Muscle of arm (tissue), 12 donors: ENCODE results near the gene GCNT2. TPM values are rescaled to one million over a fixed set of nuclear protein-coding genes. Genes with fewer than 3 reads are reported as not detected.
"Not testable (repeated sequence)": the region's sequence is repeated elsewhere in the genome, so short reads cannot be mapped to it uniquely, and the experiment has no call there.

Experiments
- DNase-seq: peaks from one replicate; pipeline ENCODE4 v3.0.0-alpha.2; 2013
- polyA plus RNA-seq, 12 donors: library from polyadenylated mRNA; unstranded; fragments of 120-200 nt; gene quantifications; one replicate each; pipeline ENCODE4 v1.2.1, GENCODE V29; 2013; ENCODE audit not compliant: insufficient read length in 12 of 12

The GCNT2 gene
- polyA plus RNA-seq, 12 donors = 2.4 to 10.2 (median 3.6) TPM; not detected in 1

DNA sequence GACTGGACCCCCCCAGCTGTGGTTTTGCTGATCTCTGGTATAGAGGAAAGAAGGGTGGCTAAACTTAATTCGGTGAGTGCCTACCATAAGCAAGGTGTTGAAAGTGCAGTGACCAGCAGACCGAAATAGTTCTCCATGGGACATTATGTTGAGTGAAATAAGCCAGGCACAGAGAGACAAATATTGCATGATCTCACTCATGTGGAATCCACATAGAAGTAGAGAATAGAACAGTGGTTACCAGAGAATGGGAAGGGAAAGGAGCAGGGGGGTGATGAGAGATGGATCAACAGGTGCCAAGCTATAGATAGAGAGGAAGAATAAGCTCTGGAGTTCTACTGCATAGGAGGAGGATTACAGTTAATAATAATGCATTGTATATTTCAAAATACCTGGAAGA is 9.7 kb upstream of the GCNT2 start:
- no peak for DNase-seq

DNA sequence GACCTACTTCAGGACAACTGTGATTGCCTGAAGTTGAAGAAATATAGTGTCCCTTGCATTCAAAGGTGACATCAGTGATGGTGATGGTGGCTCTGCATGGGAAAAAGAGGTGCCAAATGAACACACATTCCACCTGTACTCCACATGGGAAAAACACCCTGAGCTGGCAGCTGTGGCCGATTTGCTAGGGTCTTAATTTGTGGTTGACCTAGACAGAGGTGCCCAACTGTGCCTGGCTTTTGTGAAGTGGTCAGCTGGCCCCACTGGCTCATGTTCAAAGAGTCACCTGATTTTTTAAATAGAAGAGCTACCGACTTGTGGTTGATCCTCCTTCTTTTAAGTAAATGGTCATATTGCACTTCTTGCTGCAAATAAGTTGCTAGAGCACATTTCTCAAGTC is 7.6 kb upstream of the GCNT2 start:
- no peak for DNase-seq

DNA sequence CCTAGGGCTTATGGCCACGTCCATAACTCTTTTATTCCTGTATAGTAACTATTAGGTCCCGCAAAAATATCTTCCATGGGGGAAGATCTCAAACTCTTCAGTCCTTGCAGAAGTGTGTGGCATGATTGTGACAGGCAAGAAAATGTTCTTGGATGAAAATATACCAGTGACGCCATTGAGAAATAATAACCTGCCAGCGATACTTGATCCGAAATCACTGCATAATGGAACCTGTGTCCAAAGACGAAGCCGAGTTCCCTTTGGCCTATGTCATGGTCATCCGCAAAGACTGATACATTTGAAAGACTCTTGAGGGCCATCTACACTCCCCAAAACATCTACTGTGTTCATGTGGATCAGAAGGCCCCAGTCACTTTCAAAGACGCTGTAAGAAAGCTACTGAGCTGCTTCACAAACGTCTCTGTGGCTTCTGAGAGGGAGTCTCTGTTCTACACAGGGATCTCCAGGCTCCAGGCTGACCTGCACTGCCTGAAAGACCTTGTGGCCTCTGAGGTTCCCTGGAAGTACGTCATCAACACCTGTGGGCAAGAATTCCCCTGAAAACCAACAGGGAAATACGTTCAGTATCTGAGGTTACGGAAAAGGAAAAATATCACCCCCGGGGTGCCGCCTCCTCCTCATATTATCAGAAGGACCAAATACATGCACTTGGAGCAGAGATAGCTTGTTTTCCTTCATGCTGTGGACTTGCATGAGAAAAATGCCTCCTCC is 6.9 kb upstream of the GCNT2 start:
- DNase-seq = no peak

DNA sequence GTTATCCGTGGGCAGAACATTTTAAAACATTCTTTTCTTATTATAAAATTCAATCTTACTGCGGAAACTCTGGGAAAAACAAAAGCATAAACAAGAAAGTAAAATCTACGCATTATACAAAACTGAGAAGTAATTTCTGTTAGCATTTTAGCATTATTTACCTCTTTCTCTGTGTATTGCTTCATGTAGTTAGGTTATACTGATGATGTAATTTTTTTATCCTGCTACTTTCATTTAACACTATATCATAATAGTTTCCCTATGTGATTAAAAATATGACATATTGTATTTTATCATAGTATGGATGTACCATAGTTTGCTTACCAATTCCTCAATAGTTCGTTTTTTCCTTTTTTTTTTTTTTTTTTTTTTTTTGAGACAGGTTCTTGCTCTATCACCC is 4.2 kb upstream of the GCNT2 start:
- no peak for DNase-seq

DNA sequence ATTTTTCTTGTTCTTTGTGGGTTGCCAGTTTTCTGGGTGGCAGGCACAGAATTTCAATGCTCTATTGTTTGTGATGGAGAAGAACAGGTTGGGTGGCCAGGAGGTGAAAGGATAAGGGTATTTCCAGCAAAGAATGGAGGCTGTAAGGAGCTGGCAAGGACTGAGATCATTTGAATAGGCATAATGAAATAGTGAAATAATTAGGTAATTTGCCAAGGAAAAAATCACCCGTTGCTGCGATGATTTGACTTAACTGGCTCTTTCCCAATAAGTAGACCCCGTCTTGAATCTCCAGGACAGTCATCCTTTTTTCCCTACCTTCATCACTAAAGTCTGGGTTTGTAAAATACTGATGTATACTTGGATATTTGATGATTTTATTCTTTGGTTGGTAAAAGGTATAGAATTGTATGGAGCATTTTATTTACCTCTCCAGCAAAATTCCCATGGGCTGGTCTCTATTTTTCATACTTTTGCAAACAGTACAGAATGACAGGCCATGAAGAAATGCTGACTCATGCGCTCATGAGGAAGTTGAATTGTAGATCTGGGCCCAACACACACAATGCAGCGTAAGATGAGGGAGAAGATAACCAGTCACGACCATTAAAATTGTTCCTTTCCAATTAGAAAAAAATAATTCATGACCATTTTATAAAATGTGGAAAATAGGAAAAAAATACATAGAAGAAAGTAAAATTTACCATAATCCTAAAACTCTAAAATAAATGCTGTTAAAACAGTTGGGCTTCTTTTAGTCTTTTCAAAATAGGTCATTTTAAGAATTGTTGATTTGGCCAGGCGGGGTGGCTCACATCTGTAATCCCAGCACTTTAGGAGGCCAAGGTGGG is 2.4 kb upstream of the GCNT2 start:
- DNase-seq = no peak

DNA sequence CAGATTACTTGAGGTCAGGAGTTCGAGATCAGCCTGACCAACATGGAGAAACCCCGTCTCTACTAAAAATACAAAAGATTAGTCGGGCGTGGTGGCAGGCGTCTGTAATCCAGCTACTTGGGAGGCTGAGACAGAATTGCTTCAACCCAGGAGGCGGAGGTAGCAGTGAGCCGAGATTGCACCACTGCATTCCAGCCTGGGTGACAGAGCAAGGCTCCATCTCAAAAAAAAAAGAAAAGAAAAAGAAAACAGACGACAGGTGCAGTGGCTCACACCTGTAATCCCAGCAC is 1.8 kb upstream of the GCNT2 start:
- DNase-seq = not testable (repeated sequence)

DNA sequence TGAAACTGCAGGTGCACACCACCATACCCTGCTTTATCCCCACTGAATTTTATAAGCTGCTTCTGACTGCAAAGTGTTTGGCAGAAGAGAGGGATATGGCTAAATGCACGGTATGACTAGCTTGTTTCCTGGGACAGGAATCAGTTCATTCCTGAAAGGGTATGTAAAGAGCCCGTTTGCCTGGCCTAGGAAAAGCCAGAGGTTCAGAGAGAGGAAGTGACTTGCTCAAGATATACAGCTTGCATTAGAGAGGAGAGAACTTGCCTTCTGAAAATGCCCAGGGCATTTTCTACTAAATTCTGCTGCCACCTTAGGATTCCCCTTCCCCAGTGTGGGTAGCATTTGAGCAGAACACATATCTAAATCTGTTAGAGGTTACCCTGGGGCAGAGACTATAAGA is 683 bp upstream of the GCNT2 start:
- no peak for DNase-seq

DNA sequence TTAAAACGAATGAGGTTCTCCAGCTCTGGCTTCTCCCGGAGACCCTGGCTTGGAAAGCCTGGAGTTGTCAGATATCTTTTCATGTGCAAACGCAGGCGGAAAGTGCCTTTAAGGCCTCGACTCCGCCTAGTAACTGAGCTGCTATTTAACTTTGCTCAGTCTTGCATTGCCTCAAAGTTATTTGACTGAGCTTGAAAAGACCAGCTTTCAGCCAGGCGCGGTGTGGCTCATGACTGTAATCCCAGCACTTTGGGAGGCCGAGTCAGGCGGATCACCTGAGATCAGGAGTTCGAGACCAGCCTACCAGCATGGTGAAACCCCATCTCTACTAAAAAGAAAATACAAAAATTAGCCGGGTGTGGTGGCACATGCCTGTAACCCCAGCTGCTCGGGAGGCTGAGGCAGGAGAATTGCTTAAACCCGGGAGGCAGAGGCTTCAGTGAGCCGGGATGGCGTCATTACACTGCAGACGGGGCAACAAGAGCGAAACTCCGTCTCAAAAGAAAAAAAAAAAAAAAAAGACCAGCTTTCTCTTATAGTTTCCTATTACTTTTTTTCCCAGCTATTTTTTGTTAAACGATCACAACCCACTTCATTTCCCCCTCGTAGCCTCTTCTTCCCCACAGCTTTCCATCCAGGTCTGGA is 1.9 kb downstream of the GCNT2 start:
- DNase-seq = no peak

DNA sequence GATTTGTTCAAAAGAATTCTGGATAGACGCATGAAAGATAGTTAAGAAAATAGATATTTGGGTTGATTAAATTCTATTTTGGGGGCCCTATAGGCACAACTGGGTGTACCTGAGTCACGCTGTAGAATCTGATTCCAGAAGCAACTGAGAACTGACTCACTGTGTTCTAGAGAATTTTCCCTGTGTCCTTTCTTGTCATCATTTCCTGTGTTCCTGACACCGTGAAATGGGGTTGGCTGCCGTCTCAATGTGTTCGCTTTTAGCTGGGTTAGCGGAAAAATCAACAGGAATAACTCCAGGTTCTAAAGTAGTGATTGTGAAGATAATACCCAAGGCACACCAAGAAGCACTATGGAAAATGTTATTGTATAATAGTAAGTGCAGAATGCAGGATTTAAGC is 5.0 kb downstream of the GCNT2 start:
- DNase-seq = no peak

DNA sequence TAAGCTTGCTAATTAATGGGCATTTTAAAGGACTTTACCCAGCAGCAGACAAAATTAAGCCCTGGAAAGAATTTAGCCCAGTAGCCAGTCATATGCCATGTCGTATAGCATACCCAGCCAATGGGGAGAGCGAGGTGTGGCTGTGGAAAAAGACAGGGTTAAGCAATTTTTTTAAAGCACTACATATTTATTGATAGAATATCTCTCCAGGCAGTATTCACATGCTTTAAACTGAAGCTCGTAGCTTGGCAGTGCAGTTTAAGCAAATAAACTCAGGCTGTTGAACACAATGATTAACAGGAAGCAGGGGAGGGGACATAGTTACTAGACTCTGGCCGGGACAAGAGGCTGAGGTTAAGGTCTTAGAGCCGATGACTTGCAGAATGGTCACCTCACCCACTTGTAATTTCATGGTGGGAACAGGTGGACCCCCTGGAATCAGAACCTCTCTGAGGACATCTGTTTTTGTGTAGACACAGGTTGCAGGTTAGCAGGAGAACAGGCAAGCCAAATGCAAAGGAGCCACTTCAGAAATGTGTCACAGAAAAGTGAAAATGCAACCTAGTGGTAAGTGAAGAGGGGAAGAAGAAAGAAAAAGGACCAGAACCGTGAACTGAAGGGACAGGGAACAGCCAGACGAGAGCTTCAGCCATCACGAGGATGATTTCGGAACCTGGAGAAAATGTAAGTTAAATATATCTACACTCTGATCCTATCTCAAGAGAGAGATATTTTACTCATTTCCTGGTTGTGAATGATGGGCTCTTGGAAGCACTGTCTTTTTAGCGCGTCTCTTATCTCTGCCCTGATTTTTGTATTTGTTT is 7.2 kb downstream of the GCNT2 start:
- no peak for DNase-seq

DNA sequence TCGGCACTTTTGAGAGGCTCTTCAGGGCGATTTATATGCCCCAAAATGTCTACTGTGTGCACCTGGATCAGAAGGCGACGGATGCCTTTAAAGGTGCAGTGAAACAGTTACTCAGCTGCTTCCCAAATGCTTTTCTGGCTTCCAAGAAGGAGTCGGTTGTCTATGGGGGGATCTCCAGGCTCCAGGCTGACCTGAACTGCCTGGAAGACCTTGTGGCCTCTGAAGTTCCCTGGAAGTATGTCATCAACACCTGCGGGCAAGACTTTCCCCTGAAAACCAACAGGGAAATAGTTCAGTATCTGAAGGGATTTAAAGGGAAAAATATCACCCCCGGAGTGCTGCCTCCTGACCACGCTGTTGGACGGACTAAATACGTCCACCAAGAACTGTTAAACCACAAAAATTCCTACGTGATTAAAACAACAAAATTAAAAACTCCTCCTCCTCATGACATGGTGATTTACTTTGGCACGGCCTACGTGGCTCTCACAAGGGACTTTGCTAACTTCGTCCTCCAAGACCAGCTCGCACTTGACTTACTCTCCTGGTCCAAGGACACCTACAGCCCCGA is 8.2 kb downstream of the GCNT2 start:
- DNase-seq = no peak

DNA sequence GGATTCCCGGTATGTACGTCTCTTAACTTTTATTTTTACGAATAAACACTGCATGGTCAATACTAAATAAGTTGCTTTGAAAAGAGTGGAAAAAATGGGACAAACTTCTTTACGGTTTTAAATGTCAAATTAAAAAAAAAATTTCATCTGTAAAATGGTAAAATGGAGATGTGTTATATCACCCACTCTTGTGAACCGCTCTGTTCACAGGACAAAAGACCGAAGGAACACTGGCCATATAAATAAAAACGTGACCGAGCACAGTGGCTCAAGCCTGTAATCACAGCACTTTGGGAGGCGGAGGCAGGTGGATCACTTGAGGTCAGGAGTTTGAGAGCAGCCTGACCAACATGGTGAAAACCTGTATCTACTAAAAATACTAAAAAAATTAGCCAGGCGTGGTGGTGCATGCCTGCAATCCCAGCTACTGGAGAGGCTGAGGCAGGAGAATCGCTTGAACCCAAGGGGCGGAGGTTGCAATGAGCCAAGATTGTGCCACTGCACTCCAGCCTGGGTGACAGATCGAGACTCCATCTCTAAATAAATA is 8.8 kb downstream of the GCNT2 start:
- not testable (repeated sequence) for DNase-seq

DNA sequence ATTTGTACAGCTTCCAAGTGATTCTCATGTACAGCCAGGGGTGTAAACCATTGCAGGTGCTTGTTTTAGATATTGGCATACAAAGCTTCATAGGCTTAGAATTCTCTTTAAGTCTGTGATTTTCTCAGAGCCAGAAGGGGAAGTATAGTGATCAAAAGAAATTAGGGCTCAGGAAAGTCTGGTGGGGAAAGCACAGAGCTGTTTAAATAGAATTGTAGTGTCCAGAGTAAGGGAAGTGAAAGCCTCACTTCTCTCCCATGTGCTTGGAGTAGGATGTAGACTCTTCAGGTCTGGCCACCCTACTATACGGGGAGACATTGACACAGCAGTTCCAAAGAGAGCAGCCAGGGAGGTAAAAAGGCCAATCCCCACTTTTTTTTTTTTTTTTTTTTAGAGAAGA is 10.4 kb downstream of the GCNT2 start:
- no peak for DNase-seq

DNA sequence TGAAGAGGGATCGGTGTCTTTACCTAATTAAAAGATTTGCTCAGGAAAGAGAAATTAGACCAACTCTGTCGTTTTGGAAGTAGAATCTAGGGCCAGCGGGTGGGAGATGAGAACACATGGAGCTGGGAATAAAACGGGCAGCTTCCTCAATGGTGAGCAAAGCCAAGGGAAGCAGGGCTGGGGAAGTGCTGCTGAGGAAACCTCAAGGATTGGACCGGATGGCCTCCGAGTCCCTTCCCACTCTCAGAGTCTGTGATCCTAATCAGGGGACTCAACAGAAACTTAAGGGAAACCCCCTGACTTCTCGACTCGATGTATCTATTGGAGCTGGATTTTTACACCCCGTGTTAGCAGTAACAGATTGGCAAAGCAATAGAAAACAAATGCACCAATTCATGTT is 10.8 kb downstream of the GCNT2 start:
- DNase-seq = no peak

DNA sequence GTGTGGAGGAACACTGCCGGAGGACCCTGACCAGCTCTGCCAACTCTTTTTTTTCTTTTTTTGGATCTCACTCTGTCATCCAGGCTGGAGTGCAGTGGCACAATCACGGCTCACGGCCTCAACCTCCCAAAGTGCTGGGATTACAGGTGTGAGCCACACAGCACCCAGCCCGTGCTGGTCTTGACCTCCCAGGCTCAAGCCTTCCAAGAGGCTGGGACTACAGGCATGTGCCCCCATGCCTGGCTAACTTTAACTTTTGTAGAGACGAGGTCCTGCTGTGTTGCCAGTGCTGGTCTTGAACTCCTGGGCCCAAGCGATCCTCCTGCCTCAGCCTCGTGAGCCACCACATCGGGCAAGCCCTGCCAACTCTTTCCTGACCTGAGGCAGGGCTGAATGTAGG is 11.2 kb downstream of the GCNT2 start:
- DNase-seq = no peak

DNA sequence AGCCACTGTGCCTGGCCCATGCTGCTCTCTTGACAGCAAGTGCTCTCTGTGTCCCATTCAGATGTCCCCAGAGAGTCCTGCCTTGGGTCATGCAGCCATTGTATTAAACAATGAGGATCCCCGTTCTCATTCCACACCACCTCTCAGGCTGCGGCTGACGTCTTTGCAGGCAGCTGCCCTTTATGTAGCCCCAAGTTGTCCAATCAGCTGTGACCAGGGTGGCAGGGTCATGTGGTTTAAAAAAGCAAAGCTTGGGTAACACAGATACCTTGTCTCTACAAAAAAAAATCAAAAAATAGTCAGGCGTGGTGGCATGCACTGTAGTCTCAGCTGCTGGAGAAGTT is 13.2 kb downstream of the GCNT2 start:
- DNase-seq = no peak

DNA sequence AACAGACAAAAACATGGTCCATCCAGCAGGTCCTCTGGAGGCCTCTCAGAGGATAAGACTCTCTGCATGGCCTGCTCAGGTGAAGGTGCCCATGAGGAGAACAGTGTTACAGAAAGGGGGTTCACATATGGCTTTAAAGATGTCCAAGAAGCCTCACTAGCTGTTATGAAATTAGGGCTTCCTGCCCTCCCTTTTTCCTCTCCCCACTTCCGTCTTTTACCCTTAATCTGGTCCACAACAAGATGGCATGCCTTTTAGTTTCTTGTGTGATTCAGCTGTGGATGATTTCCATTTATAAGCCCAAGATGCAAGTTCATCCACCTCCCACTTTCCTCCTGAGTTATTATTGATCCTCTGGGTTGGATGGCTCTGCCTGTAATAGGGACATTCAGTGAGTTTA is 14.0 kb downstream of the GCNT2 start:
- DNase-seq = no peak

DNA sequence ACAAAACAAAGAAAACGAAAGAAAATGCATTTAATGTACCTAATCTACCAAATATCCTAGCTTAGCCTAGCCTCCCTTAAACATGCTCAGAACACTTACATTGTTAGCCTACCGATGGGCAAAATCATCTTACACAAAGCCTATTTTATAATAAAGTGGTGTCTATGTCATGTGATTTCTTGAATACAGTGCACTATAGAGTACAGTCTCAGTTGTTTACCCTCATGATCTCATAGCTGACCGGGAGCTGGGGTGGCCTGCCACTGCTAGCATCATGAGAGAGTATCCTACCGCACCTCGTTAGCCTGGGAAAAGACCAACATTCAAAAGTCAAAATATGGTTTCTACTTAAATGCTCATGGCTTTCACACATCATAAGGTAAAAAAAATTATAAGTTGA is 16.6 kb downstream of the GCNT2 start:
- DNase-seq = no peak

DNA sequence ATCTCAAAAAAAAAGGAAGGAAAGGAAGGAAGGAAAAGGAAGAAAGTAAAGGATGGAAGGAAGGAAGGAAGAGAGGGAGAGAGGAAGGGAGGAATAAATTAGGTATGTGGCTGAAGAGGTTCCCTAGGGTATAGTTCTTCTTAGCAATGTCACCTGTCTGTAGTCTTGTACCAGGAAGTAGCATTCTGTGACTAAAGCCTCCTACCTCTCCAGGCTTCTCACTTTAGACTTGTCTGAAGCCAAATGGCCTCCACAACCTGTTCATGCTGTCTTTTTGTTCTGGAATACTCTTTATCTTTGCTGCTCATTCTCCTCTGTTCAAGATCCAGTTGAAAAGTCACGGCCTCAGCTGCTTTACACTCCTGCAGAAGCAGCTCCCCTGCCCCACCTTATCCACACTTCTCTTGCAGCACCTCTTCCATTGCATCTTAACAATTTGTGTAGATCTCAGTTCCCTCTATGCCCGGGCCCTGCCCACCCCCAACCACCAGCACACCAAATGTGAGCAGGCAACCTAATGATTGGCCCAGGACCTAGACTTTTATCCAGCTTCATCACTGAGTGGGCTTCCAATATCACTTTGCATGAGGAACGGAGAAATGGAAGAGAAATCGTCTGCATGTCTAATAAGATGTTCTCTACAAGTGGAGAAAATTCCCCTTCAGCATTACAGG is 19.1 kb downstream of the GCNT2 start:
- no peak for DNase-seq

DNA sequence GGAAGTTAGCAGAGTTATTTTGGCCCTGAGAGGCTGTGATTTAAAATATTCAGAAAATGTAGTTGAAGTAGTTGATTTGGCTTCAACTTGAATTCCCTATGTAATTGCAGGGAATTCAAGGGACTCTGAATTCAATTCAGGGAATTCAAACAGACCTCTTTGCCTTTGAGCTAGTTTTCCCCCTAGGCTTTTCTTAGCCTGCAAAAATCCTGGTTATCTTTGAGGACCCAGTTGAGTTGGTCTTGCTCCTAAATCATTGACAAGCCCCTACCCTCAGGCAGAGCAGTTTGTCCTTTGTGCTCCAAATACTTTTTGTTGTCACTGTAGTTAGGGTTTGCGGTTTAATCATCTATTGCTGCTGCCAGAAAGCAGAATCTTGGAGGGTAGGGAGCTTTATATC is 20.4 kb downstream of the GCNT2 start:
- no peak for DNase-seq

DNA sequence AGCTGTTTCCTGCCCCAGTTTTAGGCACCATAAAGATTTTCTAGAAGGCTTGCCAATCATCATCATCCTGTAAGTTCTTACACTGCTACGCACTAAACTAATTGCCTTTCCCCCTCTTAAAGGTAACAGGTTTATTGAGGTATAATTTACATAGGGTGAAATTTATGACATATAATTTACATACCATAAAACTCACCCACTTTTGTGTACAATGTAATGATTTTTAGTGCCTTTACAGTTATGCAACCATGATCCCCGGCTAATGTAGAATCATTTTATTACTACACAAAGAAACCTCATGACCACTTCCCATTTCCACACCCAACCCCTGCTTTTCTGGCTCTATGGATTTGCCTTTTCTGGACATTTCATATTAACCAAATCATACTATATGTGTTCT is 21.1 kb downstream of the GCNT2 start:
- no peak for DNase-seq
